ELF-1 (cell line): ENCODE data around the gene STARD8.
"Not testable (repeated sequence)": the region's sequence is repeated elsewhere in the genome, so short reads cannot be mapped to it uniquely, and the experiment has no call there.

Experiments used
- DNase-seq: peaks from one replicate; pipeline ENCODE4 v3.0.0-alpha.2; 2016; ENCODE audit warnings: low read depth, low spot score

The STARD8 gene

DNA sequence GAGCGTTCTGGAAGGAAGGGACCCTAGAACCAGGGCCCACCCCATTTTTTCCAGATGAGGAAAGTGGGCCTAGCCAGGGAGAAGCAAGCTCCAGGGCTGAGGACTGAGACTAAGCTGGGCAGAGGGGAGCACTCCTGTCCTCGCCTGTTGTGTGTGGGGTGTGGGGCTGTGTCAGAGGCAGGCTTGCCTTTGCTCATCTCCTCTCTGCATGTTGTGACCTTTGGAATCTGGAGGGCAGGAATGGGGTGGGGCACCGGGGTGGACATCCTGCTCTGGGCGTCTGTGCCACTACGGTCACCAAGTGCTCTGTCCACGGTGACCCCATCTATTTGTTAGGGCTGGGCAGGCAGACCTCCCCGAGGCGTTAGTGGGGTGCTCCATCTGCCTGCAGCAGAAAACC lies 41.5 kb downstream of the STARD8 start:
- not testable (repeated sequence) for DNase-seq

DNA sequence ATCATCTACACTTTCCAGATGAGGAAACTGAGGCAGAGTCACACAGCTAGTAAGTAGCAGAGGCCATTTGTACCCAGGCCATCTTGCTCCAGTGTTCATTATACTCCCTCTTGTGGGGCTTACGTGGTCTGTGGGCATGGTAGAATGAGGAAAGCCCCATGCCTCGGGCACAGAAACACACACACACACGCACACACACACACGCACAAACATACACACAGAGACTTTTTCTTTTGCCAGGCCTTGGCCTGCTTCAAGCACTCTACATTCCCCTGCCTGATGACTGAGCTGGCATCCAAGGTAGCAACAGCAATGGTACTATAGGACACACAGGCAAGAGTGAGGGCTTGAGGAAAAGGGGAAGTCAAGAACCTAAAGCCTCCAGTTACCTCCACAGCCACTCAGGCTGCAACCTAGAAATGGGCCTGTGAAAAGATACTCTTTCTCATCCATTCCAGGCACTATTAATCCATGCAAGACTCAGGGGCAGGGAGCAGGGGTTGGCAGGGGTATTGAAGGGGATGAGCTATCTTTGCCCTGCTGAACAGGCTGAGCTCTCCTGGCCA lies 43.6 kb downstream of the STARD8 start:
- DNase-seq = no peak

DNA sequence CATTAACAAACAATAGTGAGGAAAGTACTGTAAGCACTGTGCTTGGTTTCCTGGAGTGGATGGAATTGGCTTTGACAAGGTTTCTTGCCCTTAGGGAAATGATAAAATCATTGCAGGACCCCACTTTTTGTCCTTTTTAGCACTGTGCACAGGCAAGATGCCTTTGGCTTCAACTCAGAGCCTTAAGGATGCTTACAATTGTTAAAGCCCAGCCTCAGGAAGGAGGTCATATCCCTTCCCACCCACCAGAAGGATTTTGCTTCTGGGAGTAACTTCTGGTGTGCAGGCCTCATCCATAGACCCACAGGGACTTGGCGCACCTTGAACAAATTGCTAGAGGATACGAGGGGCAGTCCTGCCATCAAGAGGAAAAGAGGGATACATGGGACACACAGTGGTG lies 44.5 kb downstream of the STARD8 start:
- DNase-seq = no peak

DNA sequence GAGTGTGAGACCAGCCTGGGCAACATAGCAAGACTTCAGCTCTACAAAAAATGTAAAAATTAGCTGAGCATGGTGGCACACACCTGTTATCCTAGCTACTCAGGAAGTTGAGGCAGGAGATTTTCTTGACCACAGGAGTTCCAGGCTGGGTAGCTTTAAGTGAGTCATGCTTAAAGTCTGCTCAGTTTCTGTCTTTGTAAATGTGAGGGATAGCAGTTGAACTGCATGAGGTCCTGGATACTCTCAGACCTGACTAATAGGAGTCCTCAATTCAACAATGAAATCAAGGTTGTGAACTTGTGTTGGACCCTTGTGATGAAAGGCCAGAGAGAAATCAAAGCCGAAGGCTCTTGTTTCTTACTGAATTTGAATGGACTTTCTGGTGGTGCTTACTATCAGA lies 45.2 kb downstream of the STARD8 start:
- no peak for DNase-seq

DNA sequence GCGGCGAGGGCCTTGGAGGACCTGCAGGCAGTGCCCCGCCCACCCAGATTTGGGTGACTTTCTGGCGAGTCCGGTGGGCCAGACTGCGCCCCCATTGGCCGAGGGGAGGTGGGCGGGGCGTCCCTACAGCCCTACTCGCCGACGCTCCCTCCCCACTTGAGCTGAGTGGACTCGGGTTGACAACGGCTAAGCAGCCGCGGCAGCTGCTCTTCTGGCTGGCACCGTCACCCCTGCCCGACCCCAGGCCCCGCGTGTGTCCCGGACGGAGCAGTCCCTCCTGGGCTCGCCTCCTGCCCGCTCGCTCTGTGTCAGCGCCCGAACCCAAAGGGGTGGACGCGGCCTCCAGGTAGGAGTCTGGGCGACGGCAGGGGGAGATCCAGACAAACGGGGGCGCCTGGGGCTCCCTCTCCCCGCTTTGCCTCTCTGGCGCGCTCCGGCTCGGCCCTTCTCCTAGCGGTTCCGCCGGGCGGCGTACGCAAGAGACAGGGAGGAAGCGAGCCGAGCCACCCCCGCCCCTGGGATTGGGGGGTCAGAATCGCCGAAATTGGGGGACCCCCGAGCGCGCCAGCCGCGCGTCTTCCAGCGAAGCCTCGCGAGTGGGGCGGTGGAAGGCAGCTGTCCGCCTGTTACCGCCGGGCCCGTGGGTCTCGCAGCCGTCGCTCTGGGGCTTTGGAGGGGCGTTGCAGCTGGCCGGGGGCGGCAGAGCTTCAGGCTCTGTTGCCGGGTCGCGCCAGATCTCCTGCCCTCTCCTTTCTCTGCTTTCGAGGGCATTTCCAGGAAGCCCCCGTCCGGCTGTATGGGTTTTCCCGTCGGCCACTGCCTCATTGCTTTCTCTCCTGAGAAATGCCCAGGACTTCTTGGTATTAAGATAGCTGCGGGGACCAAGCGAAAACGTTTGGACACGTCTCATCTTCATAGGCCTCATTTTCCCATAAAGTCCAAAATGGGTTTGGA lies 46.3 kb downstream of the STARD8 start:
- peak; percentile 90 for DNase-seq

DNA sequence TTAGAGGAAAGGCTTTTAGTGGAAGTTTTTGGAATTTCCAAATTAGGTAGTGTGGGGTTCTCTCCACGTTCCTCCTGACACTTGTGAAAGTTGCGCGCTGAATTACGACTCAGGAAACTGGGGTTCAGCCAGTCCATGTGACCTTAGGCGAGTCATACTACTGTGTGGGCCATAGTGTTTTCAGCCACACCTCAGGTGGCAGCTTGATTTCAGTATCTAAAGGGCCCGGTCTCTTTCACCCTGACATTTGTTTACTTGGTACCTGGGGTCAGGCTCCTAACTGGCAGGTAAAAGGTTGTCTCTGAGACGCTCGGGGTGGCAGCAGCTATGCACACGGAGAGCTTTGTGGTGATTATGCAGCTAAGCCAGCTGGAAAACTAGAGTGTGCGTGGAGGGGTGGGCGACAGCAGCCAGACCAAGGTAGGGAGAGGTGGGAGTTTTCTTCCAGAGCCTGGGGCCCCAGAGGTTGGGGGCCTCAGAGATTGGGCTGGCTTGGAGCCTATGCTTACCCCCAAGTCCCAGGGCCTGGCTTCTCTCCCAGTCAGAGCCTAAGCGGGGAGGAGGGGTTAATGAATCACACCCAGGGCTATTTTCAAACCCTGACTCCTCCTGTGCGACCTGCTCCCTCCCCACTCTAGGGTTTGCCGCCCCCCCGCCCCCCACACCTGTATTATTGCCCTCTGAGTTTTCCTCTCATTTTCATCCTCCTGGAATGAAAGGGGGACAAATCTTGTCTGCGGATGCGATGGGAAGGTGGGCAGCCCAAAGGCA lies 47.2 kb downstream of the STARD8 start:
- no peak for DNase-seq

DNA sequence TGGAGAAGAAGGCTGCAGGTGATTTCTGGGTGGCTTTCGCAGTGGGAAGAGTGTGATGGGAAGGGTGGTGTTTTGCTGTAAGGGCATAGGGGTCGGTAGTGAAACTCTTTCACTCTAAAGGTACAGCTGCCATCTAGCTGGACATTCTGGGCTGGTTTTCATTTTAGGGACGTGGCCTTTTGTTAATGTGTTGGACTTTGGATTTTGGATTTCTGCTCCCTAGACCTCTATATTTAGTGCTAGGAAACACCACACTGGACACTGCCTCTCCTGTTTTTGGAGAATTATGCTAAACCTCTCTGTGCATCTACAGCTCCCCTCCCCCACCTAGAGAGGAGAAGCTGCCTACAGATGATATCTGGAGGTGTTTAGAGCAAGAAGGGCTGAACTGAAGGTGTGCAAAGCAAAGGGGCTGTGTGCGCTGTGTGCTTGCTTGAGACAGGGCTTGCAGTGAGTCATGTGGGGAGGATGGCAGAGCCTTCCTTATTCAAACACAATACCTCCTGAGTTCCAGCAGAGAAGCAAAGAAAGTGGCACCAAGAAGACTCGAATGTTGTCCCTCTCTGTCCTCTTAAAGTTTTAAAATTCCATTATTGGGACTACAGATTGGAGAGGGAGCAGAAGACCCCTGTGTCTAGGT lies 47.9 kb downstream of the STARD8 start:
- DNase-seq = no peak

DNA sequence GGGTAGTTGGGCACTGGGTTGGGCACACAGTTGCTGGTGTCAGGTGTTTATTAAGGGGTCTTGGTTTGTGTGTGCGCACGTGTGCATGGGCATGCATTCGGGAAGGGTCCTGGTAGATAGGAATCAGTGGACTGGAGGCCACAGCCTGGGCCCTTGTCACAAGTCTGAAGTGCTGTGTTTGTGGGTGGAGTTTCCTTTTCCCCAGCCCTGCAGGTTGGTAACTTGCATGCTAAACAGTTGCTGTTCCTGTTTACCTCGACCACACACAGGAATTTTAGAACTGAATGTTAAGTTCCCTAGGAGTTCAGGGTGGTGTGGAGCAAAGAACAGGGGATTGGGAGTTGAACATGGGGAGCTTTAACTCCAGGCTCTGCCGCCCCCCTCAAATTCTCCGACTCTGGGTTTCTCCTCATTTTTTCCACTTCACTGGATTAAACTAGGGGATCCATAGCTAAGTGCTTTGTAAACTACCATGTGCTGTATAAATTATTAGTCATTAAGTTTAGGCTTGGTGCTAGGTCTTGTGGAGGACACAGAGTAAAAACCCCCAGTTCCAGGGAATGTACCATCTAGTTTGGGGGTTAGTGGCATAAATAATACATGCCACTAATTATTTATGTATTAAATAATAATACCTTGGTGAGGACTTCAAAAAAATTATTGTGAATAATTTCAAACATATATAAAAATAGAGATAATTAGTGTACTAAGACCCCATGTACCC lies 49.0 kb downstream of the STARD8 start:
- no peak for DNase-seq

DNA sequence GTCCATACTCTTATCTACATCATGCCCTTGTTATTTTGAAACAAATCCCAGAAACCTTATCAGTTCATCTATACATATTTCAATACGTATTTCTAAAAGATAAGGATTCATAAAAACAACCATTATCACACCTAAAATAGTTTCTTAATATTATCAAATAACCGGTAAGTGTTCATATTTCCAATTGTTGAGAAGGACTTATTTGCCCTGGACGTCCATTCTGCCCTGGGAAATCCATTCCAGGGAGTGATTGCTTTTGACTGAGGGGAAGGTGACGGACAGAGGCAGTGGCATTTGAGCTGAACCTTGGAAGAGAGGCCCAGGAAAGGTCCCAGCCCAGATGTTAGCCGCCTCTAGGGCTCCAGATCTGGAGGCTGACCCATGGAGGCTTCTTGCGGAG lies 49.6 kb downstream of the STARD8 start:
- no peak for DNase-seq

DNA sequence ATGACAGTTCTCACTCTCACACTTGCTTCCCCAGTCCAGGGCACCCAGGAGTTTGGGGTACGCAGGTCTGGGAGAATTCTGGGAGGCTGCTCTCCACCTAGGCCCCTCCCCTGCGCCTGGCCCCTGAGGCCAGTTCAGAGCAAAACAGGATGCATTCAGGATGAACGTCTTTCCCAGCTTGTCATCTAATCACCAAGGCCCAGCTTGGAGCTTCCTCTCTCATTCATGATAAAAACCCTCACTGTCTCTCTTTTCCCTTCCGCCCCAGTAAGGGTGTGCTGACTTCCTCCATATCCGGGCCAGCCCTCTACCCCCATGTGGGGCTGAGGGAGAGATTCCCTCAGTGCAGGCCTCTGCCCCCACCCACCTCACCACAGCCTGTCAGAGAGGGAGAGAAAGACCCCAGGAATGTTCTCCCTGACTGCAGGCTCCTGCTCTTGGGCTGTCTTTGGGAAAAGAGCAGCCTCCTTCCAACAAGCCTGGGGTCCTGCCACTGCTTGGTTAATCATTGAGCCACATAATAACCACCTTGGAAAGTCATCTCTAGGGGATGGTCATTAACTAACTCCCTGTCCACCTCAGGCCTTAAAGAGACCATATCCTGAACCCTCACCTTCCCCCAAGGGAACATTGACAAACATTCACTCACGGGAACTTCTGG lies 50.1 kb downstream of the STARD8 start:
- DNase-seq = peak; percentile 40

DNA sequence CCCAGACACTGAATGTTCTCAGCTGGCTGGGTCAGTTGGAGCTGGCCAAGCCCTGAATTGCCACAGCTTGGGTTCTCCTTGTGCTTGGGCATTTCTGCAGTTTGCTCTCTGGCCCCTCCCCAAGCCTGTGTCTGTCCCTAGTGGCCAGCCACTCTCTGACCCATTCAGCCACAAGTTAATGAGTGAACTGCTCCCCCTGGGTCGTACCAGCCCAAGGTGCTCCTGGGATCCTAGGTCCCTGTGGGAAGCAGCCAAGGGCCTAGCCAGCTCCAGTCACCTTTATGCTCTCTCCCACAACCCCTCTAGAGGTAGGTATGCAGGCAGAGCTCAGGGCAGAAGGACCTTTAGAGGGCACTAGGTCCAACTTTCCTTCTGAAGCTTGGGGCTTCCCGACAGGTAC lies 51.5 kb downstream of the STARD8 start:
- DNase-seq = peak; percentile 29

DNA sequence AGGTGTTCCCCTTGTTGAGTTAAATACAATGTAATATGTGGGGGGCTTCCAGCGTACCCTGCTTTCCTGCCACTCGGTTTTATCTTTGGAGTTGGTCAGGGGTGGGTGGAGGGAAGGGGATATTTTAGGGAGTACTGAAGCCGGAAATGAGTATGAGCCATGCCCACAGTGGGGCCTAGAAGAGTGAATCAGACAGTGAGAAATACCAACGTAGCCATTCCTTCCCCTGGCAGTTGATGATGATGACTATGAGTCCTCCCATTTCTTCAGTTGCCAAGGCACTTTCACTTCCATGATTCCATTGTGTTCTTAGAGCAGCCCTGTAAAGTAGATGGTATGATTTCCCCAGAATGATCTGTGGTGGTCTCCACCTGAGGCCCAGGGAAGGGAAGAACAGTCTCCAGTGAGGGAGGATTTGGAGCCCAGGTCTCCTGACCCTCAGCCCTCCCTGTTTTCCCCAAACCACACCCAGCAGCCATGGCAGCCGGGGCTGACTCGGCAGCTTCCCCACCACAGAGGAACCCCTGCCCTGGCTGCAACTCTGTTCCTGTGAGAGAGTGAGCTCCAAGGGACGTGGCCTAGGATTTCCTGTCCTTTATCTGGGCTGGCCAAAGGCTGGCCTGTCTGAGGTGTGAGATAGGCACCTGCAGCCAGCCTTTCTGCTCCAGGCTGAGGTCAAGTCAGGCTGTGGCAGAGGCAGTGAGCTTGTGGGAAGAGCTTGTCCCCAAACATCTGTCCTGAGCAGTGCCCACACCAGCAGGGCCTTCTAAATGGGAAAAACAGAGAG lies 52.7 kb downstream of the STARD8 start:
- DNase-seq = no peak

DNA sequence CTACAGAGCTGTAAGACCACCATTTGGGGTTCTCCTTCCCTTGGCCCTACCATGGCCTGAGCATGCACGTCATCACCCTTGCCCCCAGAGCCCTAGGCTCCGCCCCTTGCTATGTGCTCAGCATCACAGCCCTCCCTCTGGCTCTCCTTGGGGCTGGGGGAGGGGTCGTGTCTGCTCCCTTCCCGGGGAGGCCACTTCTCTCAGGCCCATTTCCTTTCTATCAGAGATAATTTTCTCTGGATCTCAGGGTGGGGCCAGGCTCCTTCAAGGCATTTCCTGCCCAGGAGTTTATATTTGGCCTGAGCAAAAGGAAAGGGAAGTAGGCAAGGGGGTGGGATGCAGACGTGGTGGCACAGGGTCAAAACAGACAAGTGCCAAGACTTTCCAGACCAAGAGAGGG lies 55.9 kb downstream of the STARD8 start:
- peak; percentile 57 for DNase-seq

DNA sequence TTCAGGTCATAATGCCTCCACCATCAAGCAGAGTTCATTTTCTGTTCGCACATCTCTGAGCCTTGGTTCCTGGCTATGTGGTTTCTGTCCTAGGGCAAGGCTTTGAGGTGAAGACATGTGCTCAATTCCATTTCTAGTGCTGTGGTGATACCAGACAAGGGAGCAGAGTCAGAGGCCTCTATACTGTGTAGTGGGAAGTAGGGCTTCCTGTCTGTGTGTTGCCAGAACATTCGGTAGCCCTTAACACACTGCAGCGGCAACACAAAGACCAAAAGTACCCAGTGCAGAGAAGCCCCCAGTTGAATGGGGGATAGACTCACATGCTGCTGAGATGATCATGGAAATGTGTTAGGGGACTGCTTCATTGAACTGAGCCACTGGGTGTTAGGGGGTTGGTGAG lies 56.4 kb downstream of the STARD8 start:
- DNase-seq = no peak

DNA sequence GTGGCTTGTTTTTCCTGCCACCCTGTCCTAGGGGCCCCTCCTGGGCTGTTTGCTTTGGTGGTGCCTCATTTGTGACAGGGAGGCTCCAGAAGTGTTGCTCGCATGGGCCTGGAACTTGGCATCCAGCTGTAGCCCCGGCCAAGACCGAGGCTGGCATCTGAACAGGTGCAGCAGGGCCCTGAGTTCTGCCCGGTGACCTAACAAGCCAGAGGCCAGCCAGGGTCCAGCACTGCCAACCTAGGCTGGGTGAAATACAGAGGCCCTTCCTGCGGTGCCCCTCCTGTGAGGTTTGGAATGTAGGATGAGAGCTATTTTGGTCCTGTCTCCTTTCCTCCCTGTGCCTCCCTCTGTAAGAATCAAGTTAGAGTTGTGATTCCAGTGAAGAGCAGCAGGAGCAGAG lies 58.5 kb downstream of the STARD8 start:
- no peak for DNase-seq

DNA sequence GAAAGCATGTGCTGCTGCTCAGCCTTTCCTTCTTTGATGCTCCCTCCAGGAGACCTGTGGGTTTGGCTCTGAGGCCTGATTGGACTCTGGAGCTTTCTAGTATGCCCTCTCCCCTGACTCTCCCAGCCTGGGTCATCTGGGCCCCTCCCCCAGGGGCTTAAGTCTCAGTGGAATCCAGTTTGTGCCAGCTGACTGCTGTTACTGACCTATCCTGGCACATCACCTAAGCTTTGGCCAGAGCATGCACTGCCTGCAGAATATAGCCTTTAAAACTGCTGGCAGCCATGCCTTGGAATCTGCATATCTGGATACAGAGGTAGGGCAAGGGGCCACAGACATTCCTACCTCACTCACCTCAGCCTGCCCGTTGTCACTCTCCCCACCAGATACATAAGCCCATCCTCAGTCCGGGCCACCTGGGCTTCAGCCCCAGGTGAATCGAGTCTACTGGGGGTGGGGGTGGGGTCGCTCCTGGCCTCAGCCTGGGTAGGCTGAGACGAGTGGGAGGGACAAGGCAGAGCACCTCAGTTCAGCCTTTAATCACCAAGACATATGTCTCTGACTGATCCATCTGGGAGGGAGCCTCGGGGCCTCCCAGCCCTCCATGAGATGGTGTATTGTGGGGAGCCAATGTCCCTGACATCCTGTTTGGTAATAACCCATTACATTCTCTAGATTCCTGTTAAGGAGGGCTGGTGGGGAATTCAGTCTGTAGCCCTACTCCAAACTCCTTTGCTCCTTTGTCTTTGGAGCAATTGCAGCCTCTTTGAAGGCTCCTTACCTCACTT lies 61.2 kb downstream of the STARD8 start:
- DNase-seq = peak; percentile 91

DNA sequence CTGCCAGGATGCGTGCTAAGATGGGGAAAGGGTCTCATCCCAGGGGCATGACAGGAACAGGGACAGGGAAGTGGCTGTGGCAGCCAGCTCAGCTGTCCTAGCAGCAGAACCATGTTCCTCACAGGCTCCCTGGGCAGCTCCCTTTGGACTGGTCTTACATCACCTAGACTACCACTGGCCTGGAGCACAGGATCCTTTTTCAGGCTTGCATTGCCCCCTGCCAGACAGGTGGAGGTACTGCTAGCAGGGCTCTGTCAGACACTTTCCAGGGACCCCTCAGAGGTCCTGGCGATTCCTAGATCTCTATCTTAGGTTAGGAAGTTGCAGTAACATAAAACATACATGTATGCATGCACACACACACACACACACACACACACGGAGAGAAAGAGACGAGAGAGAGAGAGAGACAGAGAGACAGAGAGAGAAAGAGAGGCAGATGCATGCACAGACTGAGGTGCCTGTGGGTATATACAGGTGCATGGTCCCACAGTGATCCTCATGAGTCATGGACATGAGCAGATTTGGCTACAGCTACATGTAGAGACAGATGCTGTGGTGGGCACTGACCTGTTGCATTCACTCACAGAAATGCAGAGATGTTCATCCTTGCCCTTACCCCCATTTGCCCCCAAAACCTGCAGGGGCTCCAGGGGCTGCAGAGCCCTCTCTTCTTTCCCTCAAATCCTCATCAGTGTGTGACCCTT lies 63.6 kb downstream of the STARD8 start:
- DNase-seq = peak; percentile 83

DNA sequence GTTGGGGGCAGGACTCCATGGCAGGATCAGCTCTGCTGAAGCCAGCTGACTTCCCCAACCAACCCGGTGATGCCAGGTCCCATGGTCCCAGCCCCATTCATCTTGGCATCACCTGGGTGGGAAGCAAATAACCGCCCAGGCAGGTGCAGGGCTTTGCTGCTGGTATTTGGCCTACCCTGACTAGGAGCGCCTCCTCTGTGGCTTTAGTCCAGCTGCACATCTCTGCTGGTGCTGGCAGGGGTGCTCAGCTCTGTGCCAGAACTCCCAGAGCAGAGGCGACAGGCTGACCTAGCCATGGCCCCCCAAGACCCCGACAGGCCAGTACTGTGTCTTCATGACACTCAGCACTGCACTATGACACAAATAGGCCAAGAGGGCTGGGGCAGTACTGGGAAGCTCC lies 64.4 kb downstream of the STARD8 start:
- DNase-seq = no peak

DNA sequence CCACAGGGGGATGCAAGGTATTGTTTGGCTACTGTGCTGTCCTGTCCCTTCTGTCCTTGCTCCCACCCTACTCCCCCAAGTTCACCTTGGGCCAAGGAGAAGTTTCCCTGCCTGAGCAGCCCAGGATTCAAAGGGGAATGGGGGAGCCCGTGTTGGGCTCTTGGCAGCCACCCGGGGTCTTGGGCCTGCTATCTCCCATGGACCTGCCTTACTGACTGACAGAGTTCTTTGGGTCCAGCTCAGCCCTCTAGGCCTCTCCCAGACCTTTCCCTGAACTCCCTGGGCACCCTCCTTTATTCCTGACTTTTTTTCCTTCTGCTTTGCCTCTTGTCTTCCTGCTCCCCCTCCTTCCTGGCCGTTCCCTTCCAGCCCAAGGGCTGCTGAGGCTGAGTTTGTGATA lies 67.4 kb downstream of the STARD8 start:
- no peak for DNase-seq
